DOHH2 (cell line): ENCODE results near the gene P3H3.

Source experiments
- CTCF ChIP-seq: fragments of 200-600 bp; sonication (generic); IDR thresholded peaks from one replicate; pipeline ENCODE4 v1.5.1; 2014; ENCODE audit warnings: antibody characterized with exemption, mild to moderate bottlenecking, low read depth, low read length; ENCODE audit not compliant: poor library complexity, severe bottlenecking
- EZH2phosphoT487 ChIP-seq: fragments of 200-600 bp; sonication (generic); IDR thresholded peaks from 2 replicates; pipeline ENCODE4 v1.6.1; 2017; ENCODE audit warnings: borderline replicate concordance, mild to moderate bottlenecking, antibody characterized with exemption, low read length, moderate library complexity, mixed read lengths

- no peak for TF ChIP-seq CTCF
- TF ChIP-seq EZH2phosphoT487: no peak
These were observed 10.5 kb upstream of the P3H3 start for GRCh38 chr12:6817662-6818157.
